Stimulated activated CD4-positive, alpha-beta T cell treated with anti-CD3 and anti-CD28 coated beads, Interleukin-15, amount 100 ng/mL, for 1 hour (primary cell): ENCODE results near the gene CCDC34.

ENCODE experiments used
- DNase-seq, 2 donors: peaks; one replicate each; pipeline ENCODE4 v3.0.0-alpha.2; 2020; ENCODE audit warnings: low read depth in 1 of 2, low spot score in 1 of 2

The CCDC34 gene

DNA sequence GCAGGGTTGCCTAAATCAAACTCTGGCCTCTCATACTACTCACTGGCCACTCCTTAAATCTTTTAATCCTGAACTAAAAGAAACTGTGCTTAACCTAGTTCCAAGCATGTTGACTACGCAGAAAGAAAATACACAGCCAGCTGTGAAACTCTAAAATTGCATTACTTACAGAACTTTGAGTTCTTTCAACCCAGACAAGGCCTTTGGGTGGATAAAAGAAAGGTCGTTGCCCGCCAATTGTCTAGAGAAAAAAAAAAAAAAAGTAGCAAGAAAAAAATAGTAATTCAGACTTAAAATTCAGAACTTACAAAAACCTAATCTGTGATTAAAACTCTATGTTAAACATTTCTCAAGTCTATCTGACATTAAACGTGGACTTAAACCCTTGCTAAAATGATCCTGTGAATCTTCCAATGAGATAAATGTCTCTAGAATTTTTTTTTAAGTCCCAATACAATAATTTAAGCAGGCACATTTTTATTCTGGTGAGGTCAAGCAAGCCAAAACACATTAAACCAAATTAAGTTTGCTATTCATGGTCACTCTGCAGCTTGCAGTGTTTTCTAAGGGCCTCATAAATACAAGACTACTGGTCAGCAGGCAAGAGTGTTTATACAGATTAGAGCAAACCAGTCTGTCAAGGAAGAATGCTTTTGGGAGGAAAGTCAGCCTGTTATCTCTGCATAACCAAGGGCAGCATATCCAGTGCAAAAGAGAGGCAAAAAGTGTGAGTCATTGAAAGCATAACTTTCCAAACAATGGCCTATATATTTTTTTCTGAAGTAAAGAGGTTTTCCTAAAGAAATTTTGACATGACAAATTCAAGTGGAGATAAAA lies 29.5 kb upstream of the CCDC34 start:
- DNase-seq, result no peak

GRCh38 chr11:27391331-27392015 lies 28.5 kb upstream of the CCDC34 start:
- no peak for DNase-seq

DNA sequence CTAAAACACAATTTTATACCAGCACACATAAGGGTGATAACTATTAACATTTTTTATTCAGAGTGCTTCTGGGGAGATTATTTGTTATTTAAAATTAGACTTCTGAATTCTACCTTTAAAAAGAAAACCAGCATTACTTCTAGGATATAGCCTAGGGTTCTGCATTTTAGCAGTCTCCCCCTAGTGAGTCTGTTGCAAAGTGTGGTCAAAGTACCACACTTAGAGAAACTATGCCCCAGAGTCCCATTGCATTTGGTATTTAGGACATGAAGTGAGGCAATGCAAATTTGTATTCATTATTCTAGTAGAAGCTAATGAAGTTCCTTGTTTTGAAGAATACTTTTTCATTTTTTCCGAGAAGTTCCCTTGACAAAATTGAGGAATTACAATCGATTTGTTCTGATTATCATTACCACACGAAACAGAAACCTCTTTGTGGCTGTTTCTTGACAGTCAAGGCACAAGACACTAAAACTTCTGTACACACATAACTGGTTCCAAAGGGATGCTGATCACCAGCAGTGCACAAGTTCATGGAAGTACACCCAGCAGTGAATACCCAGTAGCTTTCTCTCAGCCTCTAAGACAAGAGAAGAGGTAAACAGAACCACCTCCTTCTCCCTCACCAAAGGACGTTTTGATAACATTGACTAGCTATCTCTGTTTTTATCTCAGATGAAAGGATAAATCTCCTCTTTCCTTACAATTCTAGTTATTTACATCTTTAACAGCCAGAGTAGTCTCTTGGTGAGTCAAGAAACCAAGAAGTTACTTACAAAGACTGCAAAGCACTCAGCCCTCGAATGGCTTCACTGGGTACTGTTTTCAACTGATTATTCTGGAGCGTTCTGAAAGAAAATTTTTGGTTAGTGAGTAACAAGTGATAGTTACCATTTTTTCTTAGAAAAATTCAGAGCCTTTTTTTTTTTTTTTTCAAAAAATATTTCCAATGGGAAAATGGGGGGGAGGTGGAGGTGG lies 27.6 kb upstream of the CCDC34 start:
- DNase-seq, result no peak

- DNase-seq, result no peak
Measured at GRCh38 chr11:27388869-27389268, 25.9 kb upstream of the CCDC34 start.

GRCh38 chr11:27388001-27388400 lies 25.0 kb upstream of the CCDC34 start:
- no peak for DNase-seq

DNA sequence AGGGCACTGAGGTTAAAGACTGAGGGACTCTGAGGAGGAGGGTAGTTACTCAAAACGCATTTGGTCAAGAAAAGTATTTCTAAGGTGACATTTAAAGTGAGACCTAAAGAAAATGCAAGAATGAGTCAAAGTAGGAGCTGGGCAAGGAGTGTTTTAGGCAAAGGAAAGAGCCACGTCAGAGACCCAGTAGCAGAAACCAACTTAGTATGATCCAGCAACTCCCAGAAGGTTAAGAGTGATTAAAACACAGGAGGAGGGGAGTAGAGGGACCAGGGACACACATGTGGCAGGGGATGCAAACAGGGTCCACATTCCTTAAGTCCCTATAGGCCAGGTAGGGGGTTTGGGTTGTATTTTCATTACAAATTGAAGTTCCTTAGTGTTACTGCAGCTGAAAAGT lies 24.3 kb upstream of the CCDC34 start:
- DNase-seq, result no peak

DNA sequence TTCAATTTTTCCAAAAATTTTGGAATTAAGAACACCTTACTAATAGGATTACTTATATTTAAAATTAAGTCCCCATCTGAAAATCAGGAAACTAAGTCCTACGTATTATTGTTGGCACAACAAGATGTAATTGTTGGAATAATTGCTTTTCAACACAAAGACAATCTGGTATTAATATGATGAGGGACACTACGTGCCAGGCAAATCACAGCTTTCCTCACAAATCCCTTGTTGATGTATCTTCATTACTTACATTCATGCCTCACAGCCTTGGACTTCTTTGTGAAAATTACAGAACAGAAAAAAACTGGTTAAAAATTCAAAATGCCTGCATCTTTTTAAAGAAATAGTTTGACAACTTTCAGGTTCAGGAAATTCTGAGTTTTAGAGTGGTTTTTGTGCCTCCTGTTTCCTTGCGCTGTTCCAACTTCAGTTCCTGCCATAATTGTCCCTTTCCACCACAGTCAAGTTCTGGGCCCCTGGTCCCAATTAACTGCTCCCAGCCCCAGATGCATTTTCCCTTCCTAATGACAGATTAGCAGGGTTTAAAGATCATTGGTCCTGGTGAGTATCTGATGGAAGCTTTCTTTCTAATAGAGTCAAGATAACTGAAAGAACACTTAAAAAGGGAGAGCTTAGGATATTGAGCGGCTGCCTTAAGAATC lies 23.3 kb upstream of the CCDC34 start:
- DNase-seq, result no peak

GRCh38 chr11:27385245-27385644 lies 22.2 kb upstream of the CCDC34 start:
- DNase-seq, result no peak

GRCh38 chr11:27384227-27384626 lies 21.2 kb upstream of the CCDC34 start:
- DNase-seq, result no peak

DNA sequence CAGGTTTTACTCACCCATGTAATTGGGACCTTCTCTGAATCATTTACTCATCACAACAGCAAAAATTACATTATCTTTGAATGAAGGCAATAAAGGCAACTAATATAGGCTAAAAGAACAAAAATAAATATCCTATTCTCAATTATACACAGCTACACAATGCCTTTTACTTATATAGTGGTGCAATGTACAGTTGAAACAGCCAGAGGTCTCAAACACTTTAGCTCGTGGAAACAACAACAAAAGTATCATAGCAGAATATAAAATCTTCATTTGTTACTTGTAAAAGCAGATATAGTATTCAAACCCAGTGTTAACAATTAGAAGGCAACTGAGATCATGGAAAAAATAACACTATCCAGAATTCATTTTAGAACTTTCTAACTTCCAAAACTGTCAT lies 20.6 kb upstream of the CCDC34 start:
- DNase-seq, result no peak

GRCh38 chr11:27381238-27381666 lies 18.2 kb upstream of the CCDC34 start:
- DNase-seq, result no peak

GRCh38 chr11:27380771-27381170 lies 17.8 kb upstream of the CCDC34 start:
- DNase-seq, result no peak

GRCh38 chr11:27379449-27379848 lies 16.4 kb upstream of the CCDC34 start:
- DNase-seq, result no peak

- DNase-seq, result no peak
Measured at GRCh38 chr11:27375370-27375769, 12.4 kb upstream of the CCDC34 start.

- DNase-seq, result no peak
Measured at GRCh38 chr11:27373856-27374602, 11.0 kb upstream of the CCDC34 start.

GRCh38 chr11:27373392-27373791 lies 10.4 kb upstream of the CCDC34 start:
- no peak for DNase-seq

- DNase-seq, result no peak
Measured at GRCh38 chr11:27372164-27372563, 9.1 kb upstream of the CCDC34 start.

DNA sequence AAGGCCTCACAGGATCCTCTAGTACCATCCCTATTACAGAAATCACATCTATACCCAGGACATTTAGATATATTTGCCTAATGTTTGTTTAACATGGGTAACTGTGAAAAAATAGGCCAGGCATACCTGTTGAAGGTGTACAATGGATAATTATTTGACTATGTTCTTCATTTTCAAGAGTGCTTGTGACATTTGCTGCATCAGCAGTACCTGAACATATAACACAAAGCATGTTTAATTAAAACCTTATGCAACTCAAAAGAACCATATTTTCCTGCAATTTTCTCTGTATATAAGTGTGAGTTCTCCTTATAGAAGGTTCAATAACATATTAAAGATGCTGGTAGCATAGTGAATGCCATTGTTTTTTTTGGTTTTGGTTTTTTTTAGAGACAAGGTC lies 8.5 kb upstream of the CCDC34 start:
- DNase-seq, result no peak

GRCh38 chr11:27370374-27370773 lies 7.4 kb upstream of the CCDC34 start:
- no peak for DNase-seq

GRCh38 chr11:27367881-27368280 lies 4.9 kb upstream of the CCDC34 start:
- DNase-seq, result no peak
